Right lobe of liver (tissue), 6 donors: ENCODE measurements around the gene CXCL17. TPM values are rescaled to one million over a fixed set of nuclear protein-coding genes. Genes with fewer than 3 reads are reported as not detected.
A peak's percentile ranks its signal among the peaks of the same experiment; 100 is the strongest.

ENCODE experiments used
- ATAC-seq, 4 donors: fragments of 200-7000 bp; cut with Tn5 transposase; one replicate each; pipeline ENCODE4 v1.9.1; 2020; ENCODE audit warnings: mild to moderate bottlenecking in 4 of 4, moderate library complexity in 4 of 4
- DNase-seq, 3 donors: peaks; one replicate each; pipeline ENCODE4 v3.0.0-alpha.2; 2020
- H3K27ac ChIP-seq, 3 donors: fragments of 200-600 bp; one replicate each; pipeline ENCODE4 v1.8.0; 2022
- H3K27me3 ChIP-seq, 2 donors: fragments of 200-600 bp; one replicate each; pipeline ENCODE4 v1.8.0; 2022
- H3K36me3 ChIP-seq, 4 donors: fragments of 200-600 bp; sonication (generic) in 1 of 4; one replicate each; pipeline versions ENCODE4 v1.5.1 to v1.8.0; 2017 to 2022; ENCODE audit warnings: control low read depth in 1 of 4
- H3K4me1 ChIP-seq, 4 donors: fragments of 200-600 bp; sonication (generic) in 1 of 4; one replicate each; pipeline versions ENCODE4 v1.5.1 to v1.8.0; 2017 to 2022; ENCODE audit warnings: control low read depth in 1 of 4
- H3K4me3 ChIP-seq, 3 donors: fragments of 200-600 bp; one replicate each; pipeline ENCODE4 v1.8.0; 2022
- H3K9me3 ChIP-seq, 4 donors: fragments of 200-600 bp; sonication (generic) in 1 of 4; one replicate each; pipeline versions ENCODE4 v1.5.1 to v1.8.0; 2017 to 2022; ENCODE audit warnings: control low read depth in 1 of 4
- POLR2A ChIP-seq: fragments of 450-650 bp; IDR thresholded peaks from one replicate; pipeline ENCODE4 v1.6.1; 2017; ENCODE audit warnings: antibody characterized with exemption, mild to moderate bottlenecking
- WGBS: methylation state at CpG from one replicate; pipeline ENCODE4 v1.1.6; 2018; ENCODE audit warnings: low coverage, low lambda C conversion rate; ENCODE audit not compliant: insufficient coverage; ENCODE audit errors: missing lambda C conversion rate; 5-methylcytosine and 5-hydroxymethylcytosine counted together
- intact Hi-C, 2 donors: fragments of 100-400 bp; cut with DNase I; formaldehyde crosslinking; loops; one replicate each; pipeline versions ENCODE4 v1.11.2 to v1.14.1; 2022
- total RNA-seq, 6 experiments: library from RNA; depleted of rRNA in 2 of 6; stranded (reverse); fragments of >200 nt in 2 of 6; fragmentation: NEBNext Ultra II Directional in 3 of 6; extraction: Animal tissue kit (Norgen Biotek cat#: 25700) in 3 of 6; gene quantifications; one replicate each; pipeline versions ENCODE4 v1.1.0 to v1.2.4, GENCODE V29; 2016 to 2023
- TF ChIP-seq, protein P1 (sequence below), 4 donors: fragments of 200-600 bp in 3 of 4; fragments of 450-650 bp in 1 of 4; IDR thresholded peaks; one replicate each; pipeline versions ENCODE4 v1.5.1 to v1.8.0; 2016 to 2022; ENCODE audit warnings: antibody characterized with exemption in 4 of 4, mild to moderate bottlenecking in 2 of 4
- donor health status: DM: no; HTN: yes; CAD: no.
- donor health status: DM: no; HTN: no; CAD: no.
- donor health status: DM: no; HTN: no; CAD: no.
- donor health status: DM: no; HTN: yes; CAD: no.
- donor health status: DM: no; HTN: yes; CAD: no.

The CXCL17 gene
- total RNA-seq, 6 experiments from 2014 or later, result 0.29 TPM; not detected in 5

DNA sequence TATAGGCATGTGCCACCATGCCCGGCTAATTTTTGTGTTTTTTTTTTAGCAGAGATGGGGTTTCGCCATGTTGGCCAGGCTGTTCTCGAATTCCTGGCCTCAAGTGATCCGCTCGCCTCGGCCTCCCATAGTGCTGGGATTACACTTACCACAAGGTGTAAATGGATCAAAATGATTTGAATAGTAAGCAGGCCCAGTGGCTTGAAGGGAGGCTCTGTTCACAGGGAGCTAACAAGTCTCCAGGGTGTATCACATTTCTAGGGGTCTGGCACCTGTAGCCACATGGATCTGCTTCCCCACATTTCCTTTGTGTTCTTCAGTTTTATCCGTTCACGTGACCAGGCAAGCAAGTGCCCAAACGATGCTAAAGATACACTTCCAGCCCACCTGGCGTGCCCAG, 39.2 kb downstream of the CXCL17 start:
- intact Hi-C loops, result loop anchor here in 1 of 2 donors (10.0 kb wide), 1 partner anchor 279 kb away; no protein-coding TSS in a partner anchor

DNA sequence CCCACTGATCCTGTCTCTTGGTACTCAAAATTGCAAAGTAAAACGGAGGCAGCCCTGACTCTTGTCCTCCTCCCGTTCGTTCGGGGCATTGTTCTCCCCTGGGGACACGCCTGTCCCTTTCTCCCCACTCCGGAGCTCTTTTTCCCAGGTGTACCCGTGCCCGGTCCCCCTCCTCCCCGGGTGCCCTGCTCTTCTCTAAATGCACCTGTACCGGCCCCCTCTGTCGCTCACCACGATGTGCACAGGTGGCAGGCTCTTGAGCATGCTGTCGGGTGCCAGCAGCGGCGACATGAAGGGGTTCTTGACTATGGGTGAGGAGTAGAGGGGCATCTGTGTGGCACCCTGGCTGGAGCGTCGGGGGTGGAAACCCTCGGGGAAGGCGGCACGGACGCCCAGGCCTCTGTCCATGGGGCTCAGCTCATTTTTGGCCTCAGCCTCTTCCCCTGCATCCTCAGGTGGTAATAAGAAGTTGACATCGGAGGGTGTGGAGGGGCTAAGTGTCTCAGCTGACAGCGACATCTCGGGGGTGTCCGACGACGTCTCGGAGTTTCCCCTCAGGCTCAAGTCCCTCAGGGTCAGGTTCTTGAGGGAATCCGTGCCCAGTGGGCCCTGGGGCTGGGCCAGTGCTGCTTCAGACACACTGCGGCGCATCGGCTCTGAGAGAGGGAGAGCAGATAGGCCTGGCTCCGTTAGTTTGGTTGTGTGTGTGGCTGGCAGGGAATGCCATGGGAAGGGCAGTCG, 40.2 kb downstream of the CXCL17 start:
- no peaks in the 10 kb centered on the region for H3K4me1 ChIP-seq
- no peaks in the 10 kb centered on the region for H3K36me3 ChIP-seq
- WGBS, result 24% methylated on average over 11 of the region's 34 CpGs
- DNase-seq (no peak), ATAC-seq (no peak)
- intact Hi-C loops, result loop anchor here in 1 of 2 donors (10.0 kb wide), 1 partner anchor 278 kb away; no protein-coding TSS in a partner anchor
- H3K27me3 ChIP-seq, result no peaks in the 10 kb centered on the region
- no peak overlapping the region for H3K4me3 ChIP-seq
- H3K9me3 ChIP-seq, result no peaks in the 10 kb centered on the region
- no peak overlapping the region for H3K27ac ChIP-seq
- no peak for TF ChIP-seq POLR2A
- TF ChIP-seq, protein P1, sequence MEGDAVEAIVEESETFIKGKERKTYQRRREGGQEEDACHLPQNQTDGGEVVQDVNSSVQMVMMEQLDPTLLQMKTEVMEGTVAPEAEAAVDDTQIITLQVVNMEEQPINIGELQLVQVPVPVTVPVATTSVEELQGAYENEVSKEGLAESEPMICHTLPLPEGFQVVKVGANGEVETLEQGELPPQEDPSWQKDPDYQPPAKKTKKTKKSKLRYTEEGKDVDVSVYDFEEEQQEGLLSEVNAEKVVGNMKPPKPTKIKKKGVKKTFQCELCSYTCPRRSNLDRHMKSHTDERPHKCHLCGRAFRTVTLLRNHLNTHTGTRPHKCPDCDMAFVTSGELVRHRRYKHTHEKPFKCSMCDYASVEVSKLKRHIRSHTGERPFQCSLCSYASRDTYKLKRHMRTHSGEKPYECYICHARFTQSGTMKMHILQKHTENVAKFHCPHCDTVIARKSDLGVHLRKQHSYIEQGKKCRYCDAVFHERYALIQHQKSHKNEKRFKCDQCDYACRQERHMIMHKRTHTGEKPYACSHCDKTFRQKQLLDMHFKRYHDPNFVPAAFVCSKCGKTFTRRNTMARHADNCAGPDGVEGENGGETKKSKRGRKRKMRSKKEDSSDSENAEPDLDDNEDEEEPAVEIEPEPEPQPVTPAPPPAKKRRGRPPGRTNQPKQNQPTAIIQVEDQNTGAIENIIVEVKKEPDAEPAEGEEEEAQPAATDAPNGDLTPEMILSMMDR (IDR thresholded peaks at IDR 0.05), result no peak

More for the DNA sequence above, 39.2 kb downstream of the CXCL17 start:
- no peaks in the 10 kb centered on the region for H3K4me1 ChIP-seq
- DNase-seq (no peak), ATAC-seq (no peak)
- H3K4me3 ChIP-seq, result no peak overlapping the region
- 96% methylated on average over 7 of the region's 10 CpGs for WGBS
- no peak overlapping the region for H3K27ac ChIP-seq
- H3K36me3 ChIP-seq, result no peaks in the 10 kb centered on the region
- H3K9me3 ChIP-seq, result no peaks in the 10 kb centered on the region
- TF ChIP-seq POLR2A, result no peak
- TF ChIP-seq, protein P1 (IDR thresholded peaks at IDR 0.05), result no peak
- no peaks in the 10 kb centered on the region for H3K27me3 ChIP-seq

DNA sequence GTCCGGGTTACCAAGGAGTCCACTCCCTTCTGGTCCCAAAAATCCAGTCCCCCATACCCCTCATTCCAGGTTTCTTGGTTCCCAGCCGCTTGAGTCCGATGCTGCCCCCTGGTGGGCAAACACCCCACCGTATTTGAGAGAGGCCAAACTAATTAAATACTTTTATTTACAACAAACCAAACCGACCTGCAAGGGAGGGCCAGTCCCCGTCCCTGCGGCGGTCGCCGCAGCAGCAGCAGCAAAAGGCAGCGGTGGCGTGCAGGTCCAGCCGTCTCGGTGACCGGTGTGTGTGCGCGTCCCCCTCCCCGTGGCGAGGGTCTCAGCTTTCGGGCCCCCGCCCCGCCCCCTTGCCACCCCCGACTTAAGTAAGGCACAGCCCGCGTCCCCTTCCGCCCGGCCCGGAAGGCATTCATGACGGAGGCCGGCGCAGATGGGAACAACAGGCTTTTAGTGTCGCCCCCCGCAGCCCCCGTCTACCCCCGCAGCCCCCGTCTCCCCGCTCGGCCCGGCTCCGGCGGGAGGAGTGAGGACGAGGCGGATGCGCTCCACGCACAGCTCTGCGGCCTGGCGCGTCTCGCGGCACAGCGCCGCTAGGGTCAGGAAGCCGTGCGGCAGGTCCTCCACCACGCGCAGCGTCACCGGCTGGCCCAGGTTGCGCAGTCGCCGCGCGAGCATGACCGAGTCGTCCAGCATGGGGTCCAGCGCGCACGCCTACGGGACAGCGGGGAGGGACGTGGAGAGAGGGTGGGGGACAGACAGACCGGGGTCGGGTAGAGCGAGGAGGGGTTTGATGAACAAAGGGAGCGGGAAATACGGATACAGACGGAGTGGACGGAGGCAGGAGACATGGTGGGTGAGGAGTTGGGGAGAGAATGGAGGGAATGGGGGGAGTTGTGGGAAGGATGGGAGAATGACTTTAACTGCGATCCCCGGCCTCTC, 41.1 kb downstream of the CXCL17 start:
- H3K27ac ChIP-seq, result no peak overlapping the region
- no peaks in the 10 kb centered on the region for H3K27me3 ChIP-seq
- WGBS, result 5% methylated on average over 24 of the region's 80 CpGs
- peak; percentile 75 to 82 (median 78) for ATAC-seq
- peak; percentile 69 to 80 (median 75) for DNase-seq
- no peaks in the 10 kb centered on the region for H3K4me1 ChIP-seq
- peak overlapping the region; percentile 47 to 54 (median 53) for H3K4me3 ChIP-seq
- TF ChIP-seq, protein P1 (IDR thresholded peaks at IDR 0.05), result peak; percentile 68 to 75 (median 72)
- TF ChIP-seq POLR2A, result no peak
- no peaks in the 10 kb centered on the region for H3K9me3 ChIP-seq
- intact Hi-C loops, result loop anchor here in 1 of 2 donors (10.0 kb wide), 1 partner anchor 277 kb away; no protein-coding TSS in a partner anchor
- no peaks in the 10 kb centered on the region for H3K36me3 ChIP-seq

GRCh38 chr19:42400404-42400803, 42.3 kb downstream of the CXCL17 start:
- intact Hi-C loops, result loop anchor here in 1 of 2 donors (10.0 kb wide), 1 partner anchor 276 kb away; no protein-coding TSS in a partner anchor
- Histone ChIP-seq H3K4me1 (no peaks in the 10 kb centered on the region), H3K9me3 (no peaks in the 10 kb centered on the region), H3K27ac (no peak overlapping the region), H3K4me3 (no peak overlapping the region), H3K36me3 (no peaks in the 10 kb centered on the region), H3K27me3 (no peaks in the 10 kb centered on the region)
- ATAC-seq (no peak), DNase-seq (no peak)
- 86% methylated on average over 1 of the region's 1 CpG for WGBS
- TF ChIP-seq, protein P1 (IDR thresholded peaks at IDR 0.05), result no peak
- TF ChIP-seq POLR2A, result no peak
